Neuronal stem cell (in vitro differentiated cells): ENCODE measurements around the gene HNRNPA1.

Experiments used
- DNase-seq: peaks from one replicate; pipeline ENCODE4 v3.0.0-alpha.2; 2013; ENCODE audit warnings: low spot score
- H2AFZ ChIP-seq: one replicate; pipeline ENCODE4 v1.6.1; 2013; ENCODE audit warnings: mild to moderate bottlenecking, low read length, inconsistent platforms
- H2AK5ac ChIP-seq: 2 replicates; pipeline ENCODE4 v1.6.1; 2013; ENCODE audit warnings: low read depth, mild to moderate bottlenecking, inconsistent platforms, low read length, moderate library complexity, mixed read lengths
- H2BK120ac ChIP-seq: 2 replicates; pipeline ENCODE4 v1.6.1; 2013; ENCODE audit warnings: low read depth, mild to moderate bottlenecking, inconsistent platforms, low read length, moderate library complexity, mixed read lengths
- H2BK12ac ChIP-seq: one replicate; pipeline ENCODE4 v1.6.1; 2013; ENCODE audit warnings: low read length, inconsistent platforms
- H2BK15ac ChIP-seq: 2 replicates; pipeline ENCODE4 v1.6.1; 2013; ENCODE audit warnings: mild to moderate bottlenecking, low read length, inconsistent platforms, mixed read lengths
- H2BK5ac ChIP-seq: one replicate; pipeline ENCODE4 v1.6.1; 2013; ENCODE audit warnings: inconsistent platforms, mild to moderate bottlenecking, low read length, moderate library complexity
- H3K14ac ChIP-seq: one replicate; pipeline ENCODE4 v1.6.1; 2013; ENCODE audit warnings: low read length, inconsistent platforms
- H3K18ac ChIP-seq: 2 replicates; pipeline ENCODE4 v1.6.1; 2013; ENCODE audit warnings: low read length, inconsistent platforms
- H3K23ac ChIP-seq: 2 replicates; pipeline ENCODE4 v1.6.1; 2013; ENCODE audit warnings: low read depth, mild to moderate bottlenecking, mixed read lengths, low read length, inconsistent platforms; ENCODE audit not compliant: poor library complexity
- H3K27ac ChIP-seq: replicated peaks from 3 replicates; pipeline ENCODE4 v1.5.1; 2013; ENCODE audit warnings: low read length, inconsistent platforms
- H3K27me3 ChIP-seq, 3 experiments: 2 replicates each; pipeline ENCODE4 v1.6.1; 2013; ENCODE audit warnings: low read length in 3 of 3, mild to moderate bottlenecking in 2 of 3, inconsistent platforms in 1 of 3, low read depth in 1 of 3, mixed read lengths in 1 of 3, moderate library complexity in 1 of 3; ENCODE audit not compliant: control insufficient read depth in 3 of 3, insufficient read depth in 3 of 3
- H3K36me3 ChIP-seq, 2 donors: replicated peaks in 1 of 2; 2 replicates each; pipeline ENCODE4 v1.6.1; 2013; ENCODE audit warnings: low read length in 2 of 2; ENCODE audit not compliant: control insufficient read depth in 2 of 2, insufficient read depth in 2 of 2
- H3K4ac ChIP-seq: 2 replicates; pipeline ENCODE4 v1.6.1; 2013; ENCODE audit warnings: inconsistent platforms, mild to moderate bottlenecking, low read length, moderate library complexity
- H3K4me1 ChIP-seq, 2 donors: 1 replicate in 1 of 2; 2 replicates in 1 of 2; pipeline ENCODE4 v1.6.1; 2013; ENCODE audit warnings: low read length in 2 of 2, low read depth in 1 of 2; ENCODE audit not compliant: control insufficient read depth in 2 of 2, insufficient read depth in 1 of 2
- H3K4me2 ChIP-seq: one replicate; pipeline ENCODE4 v1.6.1; 2013; ENCODE audit warnings: mild to moderate bottlenecking, low read length, inconsistent platforms; ENCODE audit not compliant: insufficient read depth, poor library complexity, severe bottlenecking
- H3K4me3 ChIP-seq, 2 donors: 2 replicates each; pipeline ENCODE4 v1.5.1; 2013; ENCODE audit warnings: low read length in 2 of 2, mild to moderate bottlenecking in 2 of 2, inconsistent platforms in 1 of 2, moderate library complexity in 1 of 2
- H3K79me1 ChIP-seq: one replicate; pipeline ENCODE4 v1.6.1; 2013; ENCODE audit warnings: low read depth, mild to moderate bottlenecking, inconsistent platforms, low read length, moderate library complexity
- H3K9ac ChIP-seq: one replicate; pipeline ENCODE4 v1.6.1; 2013; ENCODE audit warnings: mild to moderate bottlenecking, low read depth, low read length, inconsistent platforms; ENCODE audit not compliant: poor library complexity
- H3K9me3 ChIP-seq, 2 donors: replicated peaks in 1 of 2; 2 replicates each; pipeline versions ENCODE3 to v1.6.1; 2013; ENCODE audit warnings: low read length in 2 of 2, mild to moderate bottlenecking in 2 of 2, inconsistent platforms in 1 of 2, low read depth in 1 of 2, mixed read lengths in 1 of 2, moderate library complexity in 1 of 2; ENCODE audit not compliant: control insufficient read depth in 2 of 2, insufficient read depth in 1 of 2
- H4K8ac ChIP-seq: one replicate; pipeline ENCODE4 v1.6.1; 2013; ENCODE audit warnings: low read depth, mild to moderate bottlenecking, inconsistent platforms, low read length, moderate library complexity
- H4K91ac ChIP-seq: one replicate; pipeline ENCODE4 v1.6.1; 2013; ENCODE audit warnings: low read length, low read depth, mild to moderate bottlenecking, inconsistent platforms; ENCODE audit not compliant: poor library complexity
- WGBS, 2 donors: extraction: QIAGEN DNeasy Blood & Tissue Kit; methylation state at CpG; one replicate each; pipeline ENCODE4 v1.1.7; 2013; ENCODE audit warnings: missing lambda C conversion rate in 2 of 2, mixed read lengths in 1 of 2; ENCODE audit not compliant: insufficient read length in 2 of 2, insufficient replicate concordance in 1 of 2; ENCODE audit errors: extremely low coverage in 2 of 2; 5-methylcytosine and 5-hydroxymethylcytosine counted together

HNRNPA1 gene

DNA sequence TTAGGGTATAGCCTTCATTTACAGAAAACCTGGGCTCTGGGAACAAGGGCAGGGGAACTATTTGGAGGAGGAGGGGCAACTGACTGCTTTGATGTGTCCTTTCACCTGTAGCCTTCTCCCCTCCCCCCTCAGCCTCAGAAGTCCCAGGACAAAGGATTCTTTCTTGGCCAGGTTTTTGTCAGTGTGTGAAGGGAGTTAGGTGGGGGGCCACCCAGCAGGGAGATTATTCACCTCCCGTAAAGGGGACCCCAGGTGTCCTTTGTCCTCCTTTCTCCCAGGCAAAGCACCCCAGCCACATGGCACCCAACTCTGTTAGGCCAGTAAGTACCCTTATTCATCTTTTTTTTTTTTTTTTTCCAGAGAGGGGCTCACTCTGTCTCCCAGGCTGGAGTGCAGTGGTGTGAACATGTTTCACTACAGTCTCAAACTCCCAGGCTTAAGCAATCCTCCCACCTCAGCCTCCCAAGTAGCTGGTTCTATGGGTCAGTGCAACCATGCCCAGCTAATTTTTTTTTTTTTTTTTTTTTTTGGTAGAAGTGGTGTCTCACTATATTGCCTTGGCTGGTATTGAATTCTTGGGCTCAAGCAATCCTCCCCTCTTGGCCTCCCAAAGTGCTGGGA is 21.0 kb downstream of the HNRNPA1 start:
- Histone ChIP-seq H2BK12ac (no peak overlapping the region), H2BK120ac (peak overlapping the region; percentile 29), H2AFZ (no peak overlapping the region), H4K8ac (no peak overlapping the region), H2AK5ac (peak overlapping the region; percentile 3), H3K4me2 (peak overlapping the region; percentile 66), H3K36me3 (no peaks in the 10 kb centered on the region), H3K9ac (no peak overlapping the region), H3K27ac (peak overlapping the region; percentile 53), H3K4ac (peak overlapping the region; percentile 14), H3K4me1 (peaks cover 5 to 16% of the 10 kb centered on the region in 2 donors), H3K4me3 (no peak overlapping the region), H4K91ac (no peak overlapping the region), H3K27me3 (peaks cover 0 to 61% (median 0%) of the 10 kb centered on the region in 3 experiments), H3K18ac (peak overlapping the region; percentile 68), H2BK15ac (peak overlapping the region; percentile 61), H3K9me3 (no peaks in the 10 kb centered on the region), H2BK5ac (no peak overlapping the region), H3K79me1 (no peaks in the 10 kb centered on the region), H3K23ac (no peak overlapping the region), H3K14ac (no peak overlapping the region)
- WGBS, 2 donors = no CpG with 5 or more reads among the region's 1 CpG
- no peak for DNase-seq

DNA sequence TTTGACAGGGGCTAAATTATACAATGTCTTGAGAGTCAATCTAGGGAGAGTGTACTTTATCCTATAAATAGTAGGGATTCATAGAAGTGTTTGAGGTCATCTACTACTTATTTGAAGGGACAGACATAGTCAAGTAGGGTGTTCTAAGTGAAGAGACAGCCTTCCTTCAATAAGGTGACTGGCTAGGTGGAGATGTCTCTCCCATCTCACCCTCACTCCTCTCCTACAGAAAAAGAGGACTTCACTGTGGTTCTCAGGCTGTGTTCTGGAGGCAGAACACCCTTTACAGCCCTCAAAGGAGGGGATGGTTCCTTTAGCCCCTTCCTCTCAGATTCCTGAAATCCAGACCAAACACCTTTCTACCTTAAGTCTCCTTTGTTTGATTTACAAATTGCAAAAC is 23.1 kb downstream of the HNRNPA1 start:
- Histone ChIP-seq H2AK5ac (no peak overlapping the region), H3K9ac (no peak overlapping the region), H4K91ac (no peak overlapping the region), H3K18ac (no peak overlapping the region), H3K36me3 (no peaks in the 10 kb centered on the region), H3K4me2 (no peak overlapping the region), H2BK5ac (no peak overlapping the region), H3K79me1 (no peaks in the 10 kb centered on the region), H2AFZ (no peak overlapping the region), H3K27me3 (peaks cover 0 to 60% (median 0%) of the 10 kb centered on the region in 3 experiments), H2BK15ac (no peak overlapping the region), H4K8ac (no peak overlapping the region), H3K9me3 (no peaks in the 10 kb centered on the region), H3K4ac (no peak overlapping the region), H3K4me3 (no peak overlapping the region), H3K14ac (no peak overlapping the region), H3K27ac (no peak overlapping the region), H2BK12ac (no peak overlapping the region), H3K23ac (no peak overlapping the region), H2BK120ac (no peak overlapping the region), H3K4me1 (peaks cover 5 to 16% of the 10 kb centered on the region in 2 donors)
- no peak for DNase-seq

DNA sequence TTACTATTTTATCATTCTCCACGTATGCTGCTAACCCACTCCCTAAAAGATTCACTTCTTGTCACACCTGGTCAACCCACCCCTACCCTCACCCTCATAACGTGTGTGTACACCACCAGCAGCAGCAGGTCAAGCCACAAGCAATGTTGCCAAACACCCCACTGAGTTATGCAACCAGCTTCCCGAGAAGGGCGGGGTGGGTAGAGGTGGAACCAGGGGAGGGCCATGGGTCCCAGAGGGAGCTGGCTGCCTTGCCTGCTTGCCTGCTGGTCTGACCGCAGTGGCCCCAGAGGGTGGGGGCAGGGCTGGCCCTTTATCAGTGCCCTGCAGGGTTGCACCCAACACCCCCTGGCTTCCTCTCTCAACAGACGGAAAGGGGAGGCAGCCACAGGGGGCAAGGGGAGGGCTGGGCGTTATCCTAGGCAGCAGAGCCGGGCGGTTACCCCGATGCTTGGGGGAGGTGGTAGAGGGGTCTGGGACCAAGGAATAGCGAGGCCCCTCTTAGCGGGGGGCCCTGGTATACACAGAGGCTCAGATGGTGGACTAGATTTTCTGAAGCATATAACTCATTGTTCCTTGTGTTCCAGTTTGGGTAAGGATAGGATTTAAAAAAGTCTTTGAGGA is 23.8 kb downstream of the HNRNPA1 start:
- DNase-seq = no peak
- no peak overlapping the region for H3K4me3 ChIP-seq
- H2BK12ac ChIP-seq = no peak overlapping the region
- H3K36me3 ChIP-seq = no peaks in the 10 kb centered on the region
- peaks cover 0 to 54% (median 0%) of the 10 kb centered on the region in 3 experiments for H3K27me3 ChIP-seq
- H3K9me3 ChIP-seq = no peaks in the 10 kb centered on the region
- H3K4me1 ChIP-seq = peaks cover 5 to 16% of the 10 kb centered on the region in 2 donors
- H2BK120ac ChIP-seq = no peak overlapping the region
- no peak overlapping the region for H2BK5ac ChIP-seq
- H3K23ac ChIP-seq = peak overlapping the region; percentile 46
- no peak overlapping the region for H4K8ac ChIP-seq
- no peak overlapping the region for H3K14ac ChIP-seq
- H3K79me1 ChIP-seq = no peaks in the 10 kb centered on the region
- H3K27ac ChIP-seq = no peak overlapping the region
- H2AK5ac ChIP-seq = no peak overlapping the region
- no peak overlapping the region for H3K4me2 ChIP-seq
- peak overlapping the region; percentile 47 for H2BK15ac ChIP-seq
- H3K4ac ChIP-seq = no peak overlapping the region
- peak overlapping the region; percentile 79 for H3K18ac ChIP-seq
- peak overlapping the region; percentile 19 for H2AFZ ChIP-seq
- no peak overlapping the region for H4K91ac ChIP-seq
- H3K9ac ChIP-seq = no peak overlapping the region
- no CpG with 5 or more reads among the region's 12 CpGs for WGBS, 2 donors

DNA sequence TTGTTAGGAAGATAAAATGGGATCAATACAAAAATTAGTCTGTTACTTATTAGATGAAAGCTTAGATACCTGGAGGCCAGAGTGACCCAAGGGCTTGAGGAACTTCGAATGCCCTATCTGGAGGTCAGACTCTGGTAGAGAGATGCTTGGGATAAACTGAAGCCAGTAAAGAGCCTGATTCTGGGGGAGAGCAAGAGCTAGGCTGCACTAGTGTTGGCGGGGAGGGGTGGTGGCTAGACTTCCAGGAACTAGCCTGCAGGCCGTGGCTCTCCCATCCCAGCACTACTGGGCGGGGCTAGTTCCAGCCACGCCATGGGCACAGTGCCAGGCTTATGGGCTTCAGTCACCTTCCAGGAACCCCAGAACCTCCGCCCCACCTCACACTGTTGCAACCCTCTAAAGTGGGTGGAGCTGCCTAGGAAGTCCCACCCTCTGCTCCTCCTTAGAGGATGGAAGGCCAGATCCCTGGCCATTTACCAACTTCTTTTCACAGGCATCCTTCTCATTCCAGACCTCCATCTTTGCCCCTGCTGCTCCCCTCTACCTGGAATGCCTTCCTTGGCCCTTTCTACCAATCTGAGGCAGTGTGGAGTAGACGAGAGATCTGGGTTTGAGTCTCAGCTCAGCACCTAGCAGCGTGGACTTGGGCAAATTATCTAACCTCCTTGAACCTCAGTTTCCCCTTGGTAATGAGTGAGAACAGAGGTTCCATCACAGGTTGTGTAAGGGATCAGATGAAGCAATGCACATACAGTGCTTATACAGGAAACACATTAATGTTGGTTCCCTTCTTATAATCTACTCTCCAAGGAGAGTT is 26.6 kb downstream of the HNRNPA1 start:
- no peak overlapping the region for H3K4me2 ChIP-seq
- H2BK15ac ChIP-seq = peak overlapping the region; percentile 38
- no peaks in the 10 kb centered on the region for H3K79me1 ChIP-seq
- no CpG with 5 or more reads among the region's 8 CpGs for WGBS, 2 donors
- H3K36me3 ChIP-seq = no peaks in the 10 kb centered on the region
- no peak for DNase-seq
- H4K91ac ChIP-seq = no peak overlapping the region
- no peak overlapping the region for H3K9ac ChIP-seq
- H3K27ac ChIP-seq = no peak overlapping the region
- H2BK120ac ChIP-seq = no peak overlapping the region
- no peak overlapping the region for H2AFZ ChIP-seq
- H3K4ac ChIP-seq = no peak overlapping the region
- H3K18ac ChIP-seq = peak overlapping the region; percentile 41
- peaks cover 0 to 2% of the 10 kb centered on the region in 2 donors for H3K4me1 ChIP-seq
- no peak overlapping the region for H3K4me3 ChIP-seq
- H4K8ac ChIP-seq = peak overlapping the region; percentile 23
- peaks cover 0 to 28% (median 0%) of the 10 kb centered on the region in 3 experiments for H3K27me3 ChIP-seq
- no peak overlapping the region for H3K14ac ChIP-seq
- H2BK12ac ChIP-seq = no peak overlapping the region
- H2BK5ac ChIP-seq = no peak overlapping the region
- no peak overlapping the region for H2AK5ac ChIP-seq
- peak overlapping the region; percentile 86 for H3K23ac ChIP-seq
- no peaks in the 10 kb centered on the region for H3K9me3 ChIP-seq
